ENCODE data around the gene FOSL2. TPM values are rescaled to one million over a fixed set of nuclear protein-coding genes. Genes with fewer than 3 reads are reported as not detected.

The FOSL2 gene
- total RNA-seq, 1 experiment from 2014 or later = 4.0 TPM

DNA sequence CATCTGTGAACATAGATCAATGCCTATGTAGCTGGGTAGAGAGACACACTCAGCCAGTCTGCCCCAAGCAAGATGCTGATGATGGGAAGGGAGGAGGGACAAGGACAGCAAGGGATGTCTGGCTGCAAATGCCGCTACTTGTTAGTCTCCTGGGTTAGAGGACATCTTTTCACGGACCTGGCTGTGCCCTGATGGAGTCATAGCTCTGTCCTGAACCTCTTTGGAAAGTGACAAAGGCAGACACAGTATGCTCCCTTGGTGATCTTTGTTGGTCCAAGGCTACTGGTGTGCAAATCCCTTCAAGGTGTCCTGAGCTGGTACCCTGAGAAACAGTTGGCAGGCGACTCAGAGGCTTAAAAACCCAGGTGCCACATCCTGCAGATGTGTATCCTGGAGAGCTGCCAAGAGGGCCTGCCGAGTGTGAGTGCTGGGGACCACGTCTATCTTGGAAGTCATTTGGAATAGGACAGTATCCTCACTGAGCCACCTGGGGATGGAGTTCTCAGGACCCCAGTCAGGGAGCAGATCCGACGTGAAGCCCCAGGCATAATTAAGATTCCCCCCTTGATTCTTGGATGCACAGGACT is 10.8 kb downstream of the FOSL2 start (continued):
- TF ChIP-seq, protein P1, sequence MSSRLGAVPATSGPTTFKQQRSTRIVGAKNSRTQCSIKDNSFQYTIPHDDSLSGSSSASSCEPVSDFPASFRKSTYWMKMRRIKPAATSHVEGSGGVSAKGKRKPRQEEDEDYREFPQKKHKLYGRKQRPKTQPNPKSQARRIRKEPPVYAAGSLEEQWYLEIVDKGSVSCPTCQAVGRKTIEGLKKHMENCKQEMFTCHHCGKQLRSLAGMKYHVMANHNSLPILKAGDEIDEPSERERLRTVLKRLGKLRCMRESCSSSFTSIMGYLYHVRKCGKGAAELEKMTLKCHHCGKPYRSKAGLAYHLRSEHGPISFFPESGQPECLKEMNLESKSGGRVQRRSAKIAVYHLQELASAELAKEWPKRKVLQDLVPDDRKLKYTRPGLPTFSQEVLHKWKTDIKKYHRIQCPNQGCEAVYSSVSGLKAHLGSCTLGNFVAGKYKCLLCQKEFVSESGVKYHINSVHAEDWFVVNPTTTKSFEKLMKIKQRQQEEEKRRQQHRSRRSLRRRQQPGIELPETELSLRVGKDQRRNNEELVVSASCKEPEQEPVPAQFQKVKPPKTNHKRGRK (CRISPR knock-in tag; IDR thresholded peaks at IDR 0.05; ENCODE audit: borderline replicate concordance) = no peak
- no peak for TF ChIP-seq CBFB (CRISPR knock-in tag; IDR thresholded peaks at IDR 0.05; ENCODE audit: low read depth)
- no peak for TF ChIP-seq CREM (CRISPR knock-in tag; IDR thresholded peaks at IDR 0.05)
- TF ChIP-seq, protein P2, sequence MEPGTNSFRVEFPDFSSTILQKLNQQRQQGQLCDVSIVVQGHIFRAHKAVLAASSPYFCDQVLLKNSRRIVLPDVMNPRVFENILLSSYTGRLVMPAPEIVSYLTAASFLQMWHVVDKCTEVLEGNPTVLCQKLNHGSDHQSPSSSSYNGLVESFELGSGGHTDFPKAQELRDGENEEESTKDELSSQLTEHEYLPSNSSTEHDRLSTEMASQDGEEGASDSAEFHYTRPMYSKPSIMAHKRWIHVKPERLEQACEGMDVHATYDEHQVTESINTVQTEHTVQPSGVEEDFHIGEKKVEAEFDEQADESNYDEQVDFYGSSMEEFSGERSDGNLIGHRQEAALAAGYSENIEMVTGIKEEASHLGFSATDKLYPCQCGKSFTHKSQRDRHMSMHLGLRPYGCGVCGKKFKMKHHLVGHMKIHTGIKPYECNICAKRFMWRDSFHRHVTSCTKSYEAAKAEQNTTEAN (CRISPR knock-in tag; IDR thresholded peaks at IDR 0.05) = no peak
- TF ChIP-seq TEAD1 (CRISPR knock-in tag; IDR thresholded peaks at IDR 0.05) = no peak
- TF ChIP-seq, protein P3, sequence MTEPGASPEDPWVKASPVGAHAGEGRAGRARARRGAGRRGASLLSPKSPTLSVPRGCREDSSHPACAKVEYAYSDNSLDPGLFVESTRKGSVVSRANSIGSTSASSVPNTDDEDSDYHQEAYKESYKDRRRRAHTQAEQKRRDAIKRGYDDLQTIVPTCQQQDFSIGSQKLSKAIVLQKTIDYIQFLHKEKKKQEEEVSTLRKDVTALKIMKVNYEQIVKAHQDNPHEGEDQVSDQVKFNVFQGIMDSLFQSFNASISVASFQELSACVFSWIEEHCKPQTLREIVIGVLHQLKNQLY (CRISPR knock-in tag; IDR thresholded peaks at IDR 0.05) = no peak
- TF ChIP-seq, protein P4, sequence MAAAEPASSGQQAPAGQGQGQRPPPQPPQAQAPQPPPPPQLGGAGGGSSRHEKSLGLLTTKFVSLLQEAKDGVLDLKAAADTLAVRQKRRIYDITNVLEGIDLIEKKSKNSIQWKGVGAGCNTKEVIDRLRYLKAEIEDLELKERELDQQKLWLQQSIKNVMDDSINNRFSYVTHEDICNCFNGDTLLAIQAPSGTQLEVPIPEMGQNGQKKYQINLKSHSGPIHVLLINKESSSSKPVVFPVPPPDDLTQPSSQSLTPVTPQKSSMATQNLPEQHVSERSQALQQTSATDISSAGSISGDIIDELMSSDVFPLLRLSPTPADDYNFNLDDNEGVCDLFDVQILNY (CRISPR knock-in tag; IDR thresholded peaks at IDR 0.05) = no peak
- TF ChIP-seq, protein P5, sequence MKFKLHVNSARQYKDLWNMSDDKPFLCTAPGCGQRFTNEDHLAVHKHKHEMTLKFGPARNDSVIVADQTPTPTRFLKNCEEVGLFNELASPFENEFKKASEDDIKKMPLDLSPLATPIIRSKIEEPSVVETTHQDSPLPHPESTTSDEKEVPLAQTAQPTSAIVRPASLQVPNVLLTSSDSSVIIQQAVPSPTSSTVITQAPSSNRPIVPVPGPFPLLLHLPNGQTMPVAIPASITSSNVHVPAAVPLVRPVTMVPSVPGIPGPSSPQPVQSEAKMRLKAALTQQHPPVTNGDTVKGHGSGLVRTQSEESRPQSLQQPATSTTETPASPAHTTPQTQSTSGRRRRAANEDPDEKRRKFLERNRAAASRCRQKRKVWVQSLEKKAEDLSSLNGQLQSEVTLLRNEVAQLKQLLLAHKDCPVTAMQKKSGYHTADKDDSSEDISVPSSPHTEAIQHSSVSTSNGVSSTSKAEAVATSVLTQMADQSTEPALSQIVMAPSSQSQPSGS (CRISPR knock-in tag; IDR thresholded peaks at IDR 0.05; ENCODE audit: borderline replicate concordance, low read depth) = no peak
- TF ChIP-seq, protein P6, sequence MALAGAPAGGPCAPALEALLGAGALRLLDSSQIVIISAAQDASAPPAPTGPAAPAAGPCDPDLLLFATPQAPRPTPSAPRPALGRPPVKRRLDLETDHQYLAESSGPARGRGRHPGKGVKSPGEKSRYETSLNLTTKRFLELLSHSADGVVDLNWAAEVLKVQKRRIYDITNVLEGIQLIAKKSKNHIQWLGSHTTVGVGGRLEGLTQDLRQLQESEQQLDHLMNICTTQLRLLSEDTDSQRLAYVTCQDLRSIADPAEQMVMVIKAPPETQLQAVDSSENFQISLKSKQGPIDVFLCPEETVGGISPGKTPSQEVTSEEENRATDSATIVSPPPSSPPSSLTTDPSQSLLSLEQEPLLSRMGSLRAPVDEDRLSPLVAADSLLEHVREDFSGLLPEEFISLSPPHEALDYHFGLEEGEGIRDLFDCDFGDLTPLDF (CRISPR knock-in tag; IDR thresholded peaks at IDR 0.05) = no peak
- TF ChIP-seq, protein P7, sequence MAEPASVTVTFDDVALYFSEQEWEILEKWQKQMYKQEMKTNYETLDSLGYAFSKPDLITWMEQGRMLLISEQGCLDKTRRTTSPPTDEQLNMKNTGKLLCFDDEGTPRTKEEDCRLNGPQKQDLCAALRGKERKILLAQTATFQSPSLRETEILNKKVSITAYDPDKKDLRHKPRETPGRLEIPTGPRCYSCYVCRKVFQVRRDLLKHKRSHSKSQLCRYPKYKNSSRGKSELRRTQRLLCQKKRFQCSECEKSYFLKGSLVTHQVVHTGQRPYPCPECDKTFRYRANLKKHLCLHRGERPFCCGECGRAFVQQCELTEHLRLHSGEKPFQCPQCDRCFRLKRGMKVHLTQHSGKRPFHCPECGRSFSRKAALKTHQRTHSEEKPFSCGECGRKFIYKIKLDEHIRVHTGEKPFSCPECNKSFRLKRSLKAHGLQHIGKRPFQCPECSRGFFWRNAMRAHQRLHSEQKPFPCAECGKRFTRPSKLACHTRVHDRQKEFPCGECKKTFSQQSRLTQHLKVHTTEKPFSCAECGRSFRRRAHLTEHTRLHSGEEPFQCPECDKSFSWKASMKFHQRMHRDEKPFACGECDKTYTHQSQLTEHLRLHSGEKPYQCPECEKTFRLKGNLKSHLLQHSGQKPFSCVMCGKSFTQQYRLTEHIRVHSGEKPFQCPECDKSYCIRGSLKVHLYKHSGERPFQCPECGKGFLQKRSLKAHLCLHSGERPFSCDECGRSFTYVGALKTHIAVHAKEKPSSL (CRISPR knock-in tag; conservative IDR thresholded peaks at IDR 0.05) = no peak
- no peak for TF ChIP-seq ETV6 (CRISPR knock-in tag; IDR thresholded peaks at IDR 0.05)

DNA sequence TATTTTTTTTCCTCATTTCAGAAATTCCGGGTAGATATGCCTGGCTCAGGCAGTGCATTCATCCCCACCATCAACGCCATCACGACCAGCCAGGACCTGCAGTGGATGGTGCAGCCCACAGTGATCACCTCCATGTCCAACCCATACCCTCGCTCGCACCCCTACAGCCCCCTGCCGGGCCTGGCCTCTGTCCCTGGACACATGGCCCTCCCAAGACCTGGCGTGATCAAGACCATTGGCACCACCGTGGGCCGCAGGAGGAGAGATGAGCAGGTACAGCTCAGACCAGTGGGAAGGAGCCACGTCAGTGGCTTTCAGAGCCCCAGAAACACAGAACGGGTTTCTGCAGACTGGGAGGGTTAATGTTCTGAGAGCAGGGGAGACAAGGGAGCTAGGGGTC is 11.4 kb downstream of the FOSL2 start:
- Mint-ChIP-seq H3K27me3 (ENCODE audit: low read depth) (no peaks in the 10 kb centered on the region), H3K36me3 (no peaks in the 10 kb centered on the region), H3K27ac (no peak overlapping the region), H3K4me3 (no peak overlapping the region), H3K4me1 (peaks cover 3% of the 10 kb centered on the region; the same call in 1 of the 2 replicates), H3K9me3 (no peaks in the 10 kb centered on the region)
- CTCF ChIA-PET = no interaction called here
- POLR2A ChIA-PET = no interaction called here
- DNase-seq (ENCODE audit: low spot score) (no peak), ATAC-seq (no peak)
- TF ChIP-seq NFYB (CRISPR knock-in tag; conservative IDR thresholded peaks at IDR 0.05; ENCODE audit: low read depth) (no peak), ESRRA (CRISPR knock-in tag; IDR thresholded peaks at IDR 0.05; ENCODE audit: borderline replicate concordance) (no peak), ELF4 (CRISPR knock-in tag; IDR thresholded peaks at IDR 0.05; ENCODE audit: low read depth) (no peak), TEAD4 (CRISPR knock-in tag; IDR thresholded peaks at IDR 0.05) (no peak), ZNF671 (CRISPR knock-in tag; IDR thresholded peaks at IDR 0.05) (no peak), FOXK1 (CRISPR knock-in tag; IDR thresholded peaks at IDR 0.05) (no peak)
- TF ChIP-seq, protein P5 (CRISPR knock-in tag; IDR thresholded peaks at IDR 0.05; ENCODE audit: borderline replicate concordance, low read depth) = no peak
- TF ChIP-seq, protein P8, sequence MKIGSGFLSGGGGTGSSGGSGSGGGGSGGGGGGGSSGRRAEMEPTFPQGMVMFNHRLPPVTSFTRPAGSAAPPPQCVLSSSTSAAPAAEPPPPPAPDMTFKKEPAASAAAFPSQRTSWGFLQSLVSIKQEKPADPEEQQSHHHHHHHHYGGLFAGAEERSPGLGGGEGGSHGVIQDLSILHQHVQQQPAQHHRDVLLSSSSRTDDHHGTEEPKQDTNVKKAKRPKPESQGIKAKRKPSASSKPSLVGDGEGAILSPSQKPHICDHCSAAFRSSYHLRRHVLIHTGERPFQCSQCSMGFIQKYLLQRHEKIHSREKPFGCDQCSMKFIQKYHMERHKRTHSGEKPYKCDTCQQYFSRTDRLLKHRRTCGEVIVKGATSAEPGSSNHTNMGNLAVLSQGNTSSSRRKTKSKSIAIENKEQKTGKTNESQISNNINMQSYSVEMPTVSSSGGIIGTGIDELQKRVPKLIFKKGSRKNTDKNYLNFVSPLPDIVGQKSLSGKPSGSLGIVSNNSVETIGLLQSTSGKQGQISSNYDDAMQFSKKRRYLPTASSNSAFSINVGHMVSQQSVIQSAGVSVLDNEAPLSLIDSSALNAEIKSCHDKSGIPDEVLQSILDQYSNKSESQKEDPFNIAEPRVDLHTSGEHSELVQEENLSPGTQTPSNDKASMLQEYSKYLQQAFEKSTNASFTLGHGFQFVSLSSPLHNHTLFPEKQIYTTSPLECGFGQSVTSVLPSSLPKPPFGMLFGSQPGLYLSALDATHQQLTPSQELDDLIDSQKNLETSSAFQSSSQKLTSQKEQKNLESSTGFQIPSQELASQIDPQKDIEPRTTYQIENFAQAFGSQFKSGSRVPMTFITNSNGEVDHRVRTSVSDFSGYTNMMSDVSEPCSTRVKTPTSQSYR (CRISPR knock-in tag; IDR thresholded peaks at IDR 0.05) = no peak
- TF ChIP-seq, protein P9, sequence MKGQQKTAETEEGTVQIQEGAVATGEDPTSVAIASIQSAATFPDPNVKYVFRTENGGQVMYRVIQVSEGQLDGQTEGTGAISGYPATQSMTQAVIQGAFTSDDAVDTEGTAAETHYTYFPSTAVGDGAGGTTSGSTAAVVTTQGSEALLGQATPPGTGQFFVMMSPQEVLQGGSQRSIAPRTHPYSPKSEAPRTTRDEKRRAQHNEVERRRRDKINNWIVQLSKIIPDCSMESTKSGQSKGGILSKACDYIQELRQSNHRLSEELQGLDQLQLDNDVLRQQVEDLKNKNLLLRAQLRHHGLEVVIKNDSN (CRISPR knock-in tag; IDR thresholded peaks at IDR 0.05) = no peak
